Measurements from ENCODE around the gene RENBP. TPM values are rescaled to one million over a fixed set of nuclear protein-coding genes. Genes with fewer than 3 reads are reported as not detected.

RENBP gene
- polyA plus RNA-seq, 3 donors: 2.7 to 125 (median 3.8) TPM

- no peak overlapping the region for H3K9ac ChIP-seq (ENCODE audit: insufficient read depth, low read length, poor library complexity, severe bottlenecking)
- no peak for DNase-seq
- Mint-ChIP-seq H3K36me3 (no peaks in the 10 kb centered on the region), H3K27ac (peak overlapping the region in 6 of 7 donors; percentile 30 to 88 (median 81)), H3K4me1 (peaks cover 53% of the 10 kb centered on the region), H3K4me3 (no peak overlapping the region), H3K27me3 (ENCODE audit: low read depth in 3 of 3) (peaks cover under 1 to 45% (median 3%) of the 10 kb centered on the region in 3 donors), H3K9me3 (peaks cover 0 to 4% (median 0%) of the 10 kb centered on the region in 7 donors)
- H4K20me1 ChIP-seq (ENCODE audit: insufficient read depth, low read length): peaks cover 9% of the 10 kb centered on the region
- TF ChIP-seq CTCF (IDR thresholded peaks at IDR 0.05): no peak
- no peak overlapping the region for H2AFZ ChIP-seq (ENCODE audit: insufficient read depth, low read depth, low read length, poor library complexity, severe bottlenecking)
- WGBS (ENCODE audit: insufficient coverage): 42% methylated on average over 3 of the region's 8 CpGs
- peak overlapping the region in 1 of 2 donors; percentile 67 for H3K27ac ChIP-seq (ENCODE audit: low read depth in 1 of 2, low read length in 2 of 2)
- H3K4me1 ChIP-seq (ENCODE audit: control insufficient read depth in 1 of 2, insufficient read depth in 2 of 2, low read length in 2 of 2): peaks cover 53 to 55% of the 10 kb centered on the region in 2 donors
- no peaks in the 10 kb centered on the region for H3K9me3 ChIP-seq (replicated peaks in 1 of 2; ENCODE audit: control insufficient read depth in 1 of 2, insufficient read depth in 1 of 2, low read length in 2 of 2)
- no peaks in the 10 kb centered on the region for H3K36me3 ChIP-seq (replicated peaks in 1 of 2; ENCODE audit: control insufficient read depth in 1 of 2, insufficient read depth in 2 of 2, low read length in 2 of 2)
- H3K4me3 ChIP-seq (replicated peaks in 1 of 3; ENCODE audit: low read depth in 2 of 3, low read length in 3 of 3): peak overlapping the region in 1 of 3 experiments; percentile 42
- H3K4me2 ChIP-seq (replicated peaks; ENCODE audit: extremely low read depth, low read length, poor library complexity, severe bottlenecking): peak overlapping the region; percentile 44
- intact Hi-C loops (cut with micrococcal nuclease): no loop called here
- H3K27me3 ChIP-seq (ENCODE audit: control insufficient read depth in 2 of 2, insufficient read depth in 2 of 2, low read length in 2 of 2): peaks cover 0 to 2% of the 10 kb centered on the region in 2 donors
- no peaks in the 10 kb centered on the region for H3K79me2 ChIP-seq (ENCODE audit: insufficient read depth, low read length)
These were observed 42.7 kb downstream of the RENBP start for GRCh38 chrX:153901753-153902140.

GRCh38 chrX:153900831-153901752 is 43.4 kb downstream of the RENBP start:
- peaks cover 0 to 6% (median 1%) of the 10 kb centered on the region in 7 donors for H3K9me3 Mint-ChIP-seq
- TF ChIP-seq CTCF (IDR thresholded peaks at IDR 0.05): no peak
- H3K36me3 Mint-ChIP-seq: no peaks in the 10 kb centered on the region
- H3K27me3 Mint-ChIP-seq (ENCODE audit: low read depth in 3 of 3): peaks cover 3 to 45% (median 4%) of the 10 kb centered on the region in 3 donors
- intact Hi-C loops (cut with micrococcal nuclease): no loop called here
- Histone ChIP-seq H3K4me1 (ENCODE audit: control insufficient read depth in 1 of 2, insufficient read depth in 2 of 2, low read length in 2 of 2) (peaks cover 53 to 55% of the 10 kb centered on the region in 2 donors), H3K4me2 (replicated peaks; ENCODE audit: extremely low read depth, low read length, poor library complexity, severe bottlenecking) (peak overlapping the region; percentile 44), H3K9ac (ENCODE audit: insufficient read depth, low read length, poor library complexity, severe bottlenecking) (no peak overlapping the region), H3K27me3 (ENCODE audit: control insufficient read depth in 2 of 2, insufficient read depth in 2 of 2, low read length in 2 of 2) (peaks cover 0 to 5% of the 10 kb centered on the region in 2 donors), H4K20me1 (ENCODE audit: insufficient read depth, low read length) (peaks cover 3% of the 10 kb centered on the region), H3K27ac (ENCODE audit: low read depth in 1 of 2, low read length in 2 of 2) (peak overlapping the region; percentile 59 to 67), H3K36me3 (replicated peaks in 1 of 2; ENCODE audit: control insufficient read depth in 1 of 2, insufficient read depth in 2 of 2, low read length in 2 of 2) (no peaks in the 10 kb centered on the region), H3K79me2 (ENCODE audit: insufficient read depth, low read length) (no peaks in the 10 kb centered on the region), H3K4me3 (replicated peaks in 1 of 3; ENCODE audit: low read depth in 2 of 3, low read length in 3 of 3) (peak overlapping the region in 1 of 3 experiments; percentile 42), H2AFZ (ENCODE audit: insufficient read depth, low read depth, low read length, poor library complexity, severe bottlenecking) (no peak overlapping the region), H3K9me3 (replicated peaks in 1 of 2; ENCODE audit: control insufficient read depth in 1 of 2, insufficient read depth in 1 of 2, low read length in 2 of 2) (peaks cover 0 to 6% of the 10 kb centered on the region in 2 donors)
- peak; percentile 78 to 88 (median 82) for DNase-seq
- H3K27ac Mint-ChIP-seq: peak overlapping the region; percentile 80 to 88 (median 81)
- peaks cover 49% of the 10 kb centered on the region for H3K4me1 Mint-ChIP-seq
- WGBS (ENCODE audit: insufficient coverage): 14% methylated on average over 3 of the region's 26 CpGs
- H3K4me3 Mint-ChIP-seq: peak overlapping the region; percentile 45 to 73

Measured in CD14-positive monocyte (primary cell).